HL-60 (cell line): Measurements from ENCODE around the gene CUL4A.
A peak's percentile ranks its signal among the peaks of the same experiment; 100 is the strongest.

ENCODE experiments used
- DNase-seq, 2 experiments: peaks; one replicate each; pipeline ENCODE4 v3.0.0-alpha.2; 2010 to 2020; ENCODE audit warnings: low read depth in 1 of 2, low spot score in 1 of 2
- H3K27ac ChIP-seq: fragments of 250-450 bp; sonication (Bioruptor Pico); replicated peaks from 2 replicates; pipeline ENCODE4 v1.5.1; 2020; ENCODE audit warnings: mild to moderate bottlenecking, moderate library complexity
- H3K27me3 ChIP-seq: fragments of 250-450 bp; sonication (Bioruptor Pico); 2 replicates; pipeline ENCODE4 v1.5.1; 2021; ENCODE audit warnings: mild to moderate bottlenecking, moderate library complexity; ENCODE audit not compliant: insufficient read depth, poor library complexity, severe bottlenecking
- H3K4me3 ChIP-seq: replicated peaks from 2 replicates; pipeline ENCODE4 v1.5.1; 2011; ENCODE audit warnings: mild to moderate bottlenecking, control low read depth, low read length; ENCODE audit not compliant: insufficient read depth
- GABPA ChIP-seq: IDR thresholded peaks from 2 replicates; pipeline ENCODE4 v1.6.1; 2012; ENCODE audit warnings: low read depth
- POLR2AphosphoS5 ChIP-seq: IDR thresholded peaks from 2 replicates; pipeline ENCODE4 v1.6.1; 2012; ENCODE audit warnings: low read depth
- SPI1 ChIP-seq: IDR thresholded peaks from 2 replicates; pipeline ENCODE4 v1.6.1; 2012; ENCODE audit warnings: low read depth, mild to moderate bottlenecking, borderline replicate concordance
- TF ChIP-seq, protein P1 (sequence below): IDR thresholded peaks from one replicate; pipeline ENCODE4 v1.5.1; 2011; ENCODE audit warnings: low read length, control low read depth, inconsistent platforms; ENCODE audit not compliant: insufficient read depth
- TF ChIP-seq, protein P2 (sequence below): IDR thresholded peaks from 2 replicates; pipeline ENCODE4 v1.6.1; 2012; ENCODE audit warnings: low read depth; ENCODE audit not compliant: insufficient replicate concordance

Gene CUL4A

DNA sequence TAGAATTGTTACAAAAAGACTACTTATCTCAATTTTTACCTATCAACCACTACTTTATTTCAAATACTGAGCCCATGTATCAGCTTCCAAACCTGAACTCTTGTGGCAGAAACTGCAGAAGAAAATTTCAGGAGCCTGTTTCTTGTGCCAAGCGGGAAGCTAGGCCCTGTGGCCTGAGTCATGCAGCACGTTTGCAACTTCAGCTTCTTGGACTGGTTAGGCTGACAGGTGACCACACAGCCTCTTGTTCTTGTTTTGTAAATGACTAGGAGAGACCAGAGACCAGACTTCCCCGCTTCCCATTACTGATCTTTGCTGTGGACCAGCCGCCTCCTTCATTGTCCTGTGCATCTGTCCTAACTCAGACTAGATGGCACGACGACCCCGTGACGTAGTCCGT lies 84.3 kb downstream of the CUL4A start:
- peaks cover 2% of the 10 kb centered on the region for H3K27me3 ChIP-seq
- no peak overlapping the region for H3K27ac ChIP-seq
- TF ChIP-seq SPI1 = no peak
- TF ChIP-seq, protein P1, sequence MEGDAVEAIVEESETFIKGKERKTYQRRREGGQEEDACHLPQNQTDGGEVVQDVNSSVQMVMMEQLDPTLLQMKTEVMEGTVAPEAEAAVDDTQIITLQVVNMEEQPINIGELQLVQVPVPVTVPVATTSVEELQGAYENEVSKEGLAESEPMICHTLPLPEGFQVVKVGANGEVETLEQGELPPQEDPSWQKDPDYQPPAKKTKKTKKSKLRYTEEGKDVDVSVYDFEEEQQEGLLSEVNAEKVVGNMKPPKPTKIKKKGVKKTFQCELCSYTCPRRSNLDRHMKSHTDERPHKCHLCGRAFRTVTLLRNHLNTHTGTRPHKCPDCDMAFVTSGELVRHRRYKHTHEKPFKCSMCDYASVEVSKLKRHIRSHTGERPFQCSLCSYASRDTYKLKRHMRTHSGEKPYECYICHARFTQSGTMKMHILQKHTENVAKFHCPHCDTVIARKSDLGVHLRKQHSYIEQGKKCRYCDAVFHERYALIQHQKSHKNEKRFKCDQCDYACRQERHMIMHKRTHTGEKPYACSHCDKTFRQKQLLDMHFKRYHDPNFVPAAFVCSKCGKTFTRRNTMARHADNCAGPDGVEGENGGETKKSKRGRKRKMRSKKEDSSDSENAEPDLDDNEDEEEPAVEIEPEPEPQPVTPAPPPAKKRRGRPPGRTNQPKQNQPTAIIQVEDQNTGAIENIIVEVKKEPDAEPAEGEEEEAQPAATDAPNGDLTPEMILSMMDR = no peak
- TF ChIP-seq, protein P2, sequence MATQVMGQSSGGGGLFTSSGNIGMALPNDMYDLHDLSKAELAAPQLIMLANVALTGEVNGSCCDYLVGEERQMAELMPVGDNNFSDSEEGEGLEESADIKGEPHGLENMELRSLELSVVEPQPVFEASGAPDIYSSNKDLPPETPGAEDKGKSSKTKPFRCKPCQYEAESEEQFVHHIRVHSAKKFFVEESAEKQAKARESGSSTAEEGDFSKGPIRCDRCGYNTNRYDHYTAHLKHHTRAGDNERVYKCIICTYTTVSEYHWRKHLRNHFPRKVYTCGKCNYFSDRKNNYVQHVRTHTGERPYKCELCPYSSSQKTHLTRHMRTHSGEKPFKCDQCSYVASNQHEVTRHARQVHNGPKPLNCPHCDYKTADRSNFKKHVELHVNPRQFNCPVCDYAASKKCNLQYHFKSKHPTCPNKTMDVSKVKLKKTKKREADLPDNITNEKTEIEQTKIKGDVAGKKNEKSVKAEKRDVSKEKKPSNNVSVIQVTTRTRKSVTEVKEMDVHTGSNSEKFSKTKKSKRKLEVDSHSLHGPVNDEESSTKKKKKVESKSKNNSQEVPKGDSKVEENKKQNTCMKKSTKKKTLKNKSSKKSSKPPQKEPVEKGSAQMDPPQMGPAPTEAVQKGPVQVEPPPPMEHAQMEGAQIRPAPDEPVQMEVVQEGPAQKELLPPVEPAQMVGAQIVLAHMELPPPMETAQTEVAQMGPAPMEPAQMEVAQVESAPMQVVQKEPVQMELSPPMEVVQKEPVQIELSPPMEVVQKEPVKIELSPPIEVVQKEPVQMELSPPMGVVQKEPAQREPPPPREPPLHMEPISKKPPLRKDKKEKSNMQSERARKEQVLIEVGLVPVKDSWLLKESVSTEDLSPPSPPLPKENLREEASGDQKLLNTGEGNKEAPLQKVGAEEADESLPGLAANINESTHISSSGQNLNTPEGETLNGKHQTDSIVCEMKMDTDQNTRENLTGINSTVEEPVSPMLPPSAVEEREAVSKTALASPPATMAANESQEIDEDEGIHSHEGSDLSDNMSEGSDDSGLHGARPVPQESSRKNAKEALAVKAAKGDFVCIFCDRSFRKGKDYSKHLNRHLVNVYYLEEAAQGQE = no peak
- TF ChIP-seq POLR2AphosphoS5 = no peak
- TF ChIP-seq GABPA = no peak
- H3K4me3 ChIP-seq = no peak overlapping the region
- DNase-seq = no peak

DNA sequence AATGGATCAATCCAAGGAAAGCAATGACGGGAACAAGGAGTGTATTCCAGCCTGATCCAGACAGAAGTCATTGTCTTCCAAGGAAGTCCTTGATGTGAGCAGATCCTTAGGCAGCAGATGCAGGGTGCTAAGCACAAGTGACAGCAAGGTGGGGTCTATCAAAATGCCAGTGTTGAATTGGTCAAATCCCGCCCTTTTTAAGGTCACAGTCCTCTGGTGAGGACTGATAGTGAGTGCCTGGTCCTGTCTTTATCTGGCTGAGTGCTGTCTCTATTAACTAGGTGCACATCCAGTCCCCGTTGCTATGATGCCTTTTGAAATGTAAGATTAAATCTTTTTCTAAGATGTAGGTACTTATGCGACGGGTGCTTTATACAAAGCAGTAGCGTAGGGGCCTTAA lies 86.4 kb downstream of the CUL4A start:
- Histone ChIP-seq H3K27ac (no peak overlapping the region), H3K27me3 (no peaks in the 10 kb centered on the region), H3K4me3 (no peak overlapping the region)
- DNase-seq = no peak
- TF ChIP-seq SPI1 (no peak), GABPA (no peak), POLR2AphosphoS5 (no peak)
- TF ChIP-seq, protein P1 = no peak
- TF ChIP-seq, protein P2 = no peak

DNA sequence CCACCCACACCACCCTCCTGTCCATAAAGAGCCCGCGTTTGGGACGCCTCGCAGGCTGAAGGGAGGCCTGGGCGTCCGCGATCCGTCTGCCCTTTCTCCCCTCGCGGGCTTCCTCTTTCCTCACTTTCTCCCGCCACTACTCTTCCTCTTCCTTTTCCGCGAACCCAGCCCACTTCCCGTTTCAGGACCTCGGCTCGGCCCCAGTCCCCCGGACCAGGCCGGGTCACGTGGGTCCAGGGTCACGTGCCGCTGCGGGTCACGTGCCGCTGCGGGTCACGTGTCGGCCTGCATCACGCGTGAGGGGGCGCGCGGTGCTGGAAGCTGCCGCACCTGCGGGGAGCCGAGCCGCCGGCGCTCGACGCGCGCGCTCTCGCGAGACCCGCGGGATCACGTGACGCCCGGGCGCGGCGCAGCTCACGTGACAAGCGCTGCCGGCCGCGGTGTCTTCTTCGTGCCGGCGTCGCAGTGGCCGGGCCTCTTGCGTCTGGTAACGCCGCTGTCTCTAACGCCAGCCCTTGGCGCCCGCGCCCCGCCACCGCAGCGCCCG lies 87.5 kb downstream of the CUL4A start, which contains the start of gene LAMP1:
TSS of gene LAMP1 (plus strand) at position 417 of the 547 bp plus-strand sequence. CDS start 196 bp downstream, outside the sequence.
- H3K4me3 ChIP-seq = peak within 1 kb of the TSS; percentile 92
- H3K27me3 ChIP-seq = no peaks in the 10 kb centered on the region
- peak; percentile 100 for DNase-seq
- peak within 1 kb of the TSS; percentile 90 for H3K27ac ChIP-seq
- peak; percentile 57 for TF ChIP-seq GABPA
- TF ChIP-seq, protein P2 = peak; percentile 74
- TF ChIP-seq, protein P1 = no peak
- TF ChIP-seq POLR2AphosphoS5 = peak; percentile 87
- peak; percentile 100 for TF ChIP-seq SPI1
